GM21381 (cell line): ENCODE data around the gene R3HDM4.
A peak's percentile ranks its signal among the peaks of the same experiment; 100 is the strongest.

Source experiments
- ATAC-seq: cut with Tn5 transposase; IDR thresholded peaks from one replicate; pipeline ENCODE4 v1.9.1; 2021; ENCODE audit warnings: mild to moderate bottlenecking, moderate library complexity; ENCODE audit not compliant: unreplicated experiment

R3HDM4 gene

GRCh38 chr19:932648-933552 lies 19.9 kb upstream of the R3HDM4 start:
- ATAC-seq = no peak

DNA sequence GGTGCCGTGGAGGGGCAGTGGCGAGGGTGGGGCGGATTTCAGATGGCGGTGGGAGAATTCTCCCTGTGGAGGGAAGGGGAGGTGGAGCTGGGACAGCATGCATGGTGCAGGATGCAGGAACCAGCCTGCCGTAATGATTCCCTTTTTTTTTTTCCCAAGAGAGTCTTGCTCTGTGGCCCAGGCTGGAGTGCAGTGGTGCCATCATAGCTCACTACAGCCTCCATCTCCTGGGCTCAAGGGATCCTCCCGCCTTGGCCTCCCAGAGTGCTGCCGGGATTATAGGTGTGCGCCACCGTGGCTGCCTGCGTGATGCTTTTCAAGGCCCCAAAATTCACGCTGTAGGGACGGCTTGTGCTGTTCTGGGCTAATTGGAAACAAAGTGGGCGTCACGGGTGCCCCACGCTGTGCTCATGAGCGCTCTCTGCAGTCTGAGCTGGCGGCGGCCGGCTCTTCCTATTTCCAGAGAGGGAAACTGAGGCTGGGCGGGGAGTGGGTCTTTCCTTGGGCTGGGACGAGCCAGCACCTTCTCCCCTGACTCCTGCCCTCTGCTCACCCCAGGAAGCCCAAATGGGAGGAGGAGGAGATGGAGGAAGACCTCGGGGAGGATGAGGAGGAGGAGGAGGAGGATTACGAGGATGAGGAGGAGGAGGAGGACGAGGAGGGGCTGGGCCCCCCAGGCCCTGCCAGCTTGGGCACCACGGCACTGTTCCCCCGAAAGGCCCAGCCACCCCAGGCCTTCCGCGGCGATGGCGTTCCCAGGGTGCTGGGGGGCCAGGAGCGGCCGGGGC lies 19.0 kb upstream of the R3HDM4 start:
- no peak for ATAC-seq

- no peak for ATAC-seq
These were observed 16.9 kb upstream of the R3HDM4 start for GRCh38 chr19:929891-930258.

GRCh38 chr19:929203-929890 lies 16.3 kb upstream of the R3HDM4 start:
- no peak for ATAC-seq

DNA sequence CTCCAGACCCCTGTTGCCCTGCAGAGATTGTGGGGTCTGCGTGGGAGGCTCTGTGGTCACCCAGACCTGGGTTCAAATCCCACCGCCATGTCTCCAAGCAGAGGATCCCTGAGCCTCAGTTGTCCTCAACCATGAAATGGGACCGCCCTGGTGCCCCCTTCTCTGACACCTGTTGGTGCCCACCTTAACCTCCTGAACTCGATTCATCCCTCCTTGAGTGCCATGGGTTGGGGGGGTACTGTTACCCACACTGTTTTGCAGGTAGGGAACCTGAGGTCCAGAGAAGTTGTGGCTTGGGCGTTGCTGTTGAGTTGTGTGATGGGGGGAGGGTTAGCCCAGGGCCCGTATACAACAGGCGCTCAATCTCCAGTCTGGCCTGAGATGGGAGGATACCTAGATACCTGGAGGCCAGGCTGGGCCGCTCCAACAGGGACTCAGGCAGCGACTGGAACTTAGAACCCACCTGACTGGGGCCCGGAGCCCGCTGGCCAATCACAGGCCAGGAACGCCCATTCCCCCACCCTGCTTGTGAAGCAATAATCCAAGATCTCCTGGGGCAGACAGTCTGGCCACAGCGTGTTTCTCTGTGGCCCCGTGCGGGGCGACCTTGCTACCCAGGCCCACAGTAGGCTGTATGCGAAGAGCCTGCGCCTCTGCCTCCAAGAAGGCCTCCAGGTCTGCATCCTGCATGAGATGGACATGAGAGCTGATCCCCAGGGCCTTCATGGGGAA lies 15.6 kb upstream of the R3HDM4 start:
- ATAC-seq = no peak

DNA sequence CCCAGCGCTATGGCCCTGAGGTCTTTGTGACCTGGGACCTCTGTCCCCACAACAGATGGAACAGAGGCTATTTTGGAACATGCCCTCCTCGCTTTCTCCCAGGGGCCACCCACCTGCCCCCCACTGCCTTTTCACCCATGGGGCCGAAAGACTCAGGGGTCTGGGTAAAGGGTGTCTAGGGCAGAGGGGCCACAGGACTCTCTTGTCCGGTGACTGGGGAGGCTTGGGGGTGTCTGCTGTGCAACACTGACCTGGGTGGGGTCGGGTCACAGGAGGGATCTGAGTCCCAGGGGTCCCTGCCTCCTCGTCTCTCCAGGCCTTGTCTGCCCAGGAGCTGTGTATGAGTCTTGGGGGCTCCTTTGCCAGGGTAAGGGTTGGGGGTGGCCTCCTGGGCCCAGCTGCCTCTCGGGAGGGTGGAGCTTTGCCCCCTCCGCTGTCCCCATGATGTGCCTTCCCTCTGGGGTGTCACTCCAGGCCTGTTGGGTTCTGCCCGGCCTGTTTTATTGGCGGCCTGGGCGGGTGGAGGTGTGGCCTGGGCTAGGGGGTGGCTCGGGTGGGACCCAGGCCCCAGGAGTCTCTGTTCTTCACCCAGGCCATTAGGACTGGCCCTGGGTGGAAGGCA lies 14.9 kb upstream of the R3HDM4 start:
- ATAC-seq = no peak

GRCh38 chr19:927351-927779 lies 14.3 kb upstream of the R3HDM4 start:
- ATAC-seq = no peak

DNA sequence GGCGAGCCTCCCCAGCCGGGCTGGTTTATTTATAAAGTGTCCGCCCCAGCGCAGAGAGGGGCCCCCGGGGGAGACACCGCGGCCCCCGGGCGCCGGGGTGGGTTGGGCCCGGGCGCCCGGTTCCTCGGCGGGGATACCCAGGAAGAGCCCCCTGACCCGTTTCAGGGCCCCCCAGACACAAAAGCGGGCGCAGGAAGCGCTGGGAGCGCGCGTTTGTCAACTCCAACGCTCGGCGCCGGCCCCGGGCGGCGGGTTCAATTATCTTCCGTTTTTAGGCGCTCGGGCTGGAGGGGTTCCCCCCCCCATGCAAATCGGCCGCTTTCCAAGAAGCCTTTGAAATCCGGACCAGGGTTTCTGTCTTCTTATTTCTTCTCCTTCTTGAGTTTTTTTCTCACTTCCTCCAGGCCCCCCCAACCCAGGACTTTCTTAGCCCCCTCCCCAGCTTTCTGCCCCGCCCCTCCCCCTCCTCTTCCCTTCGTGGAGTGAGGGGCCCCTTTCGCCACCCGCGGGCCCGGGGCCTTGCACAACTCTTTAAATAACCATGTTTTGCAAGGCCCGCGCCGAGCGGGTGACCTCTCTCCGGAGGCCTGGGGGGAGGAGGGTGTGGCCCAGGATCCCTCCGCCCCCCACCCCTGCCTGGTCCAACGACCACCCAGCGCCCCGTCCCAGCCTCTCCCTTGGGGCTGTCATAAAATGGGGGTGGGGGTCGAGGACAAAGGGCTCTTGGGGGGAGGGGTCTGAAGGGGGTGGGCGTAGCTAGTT lies 13.8 kb upstream of the R3HDM4 start:
- ATAC-seq = no peak

DNA sequence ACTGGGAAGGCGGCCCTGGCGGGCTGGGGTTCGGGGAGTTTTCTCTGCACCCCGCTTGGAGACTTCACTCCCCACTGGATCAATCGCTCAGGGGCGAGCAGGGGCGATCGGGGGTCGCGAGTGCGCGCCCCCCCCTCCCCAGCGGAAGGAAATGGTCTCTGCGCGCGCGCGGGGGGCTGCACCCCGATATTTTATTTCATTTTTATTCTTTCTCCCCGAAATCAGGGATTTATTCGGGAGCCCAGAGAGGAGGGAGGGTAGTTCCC lies 13.2 kb upstream of the R3HDM4 start:
- no peak for ATAC-seq

DNA sequence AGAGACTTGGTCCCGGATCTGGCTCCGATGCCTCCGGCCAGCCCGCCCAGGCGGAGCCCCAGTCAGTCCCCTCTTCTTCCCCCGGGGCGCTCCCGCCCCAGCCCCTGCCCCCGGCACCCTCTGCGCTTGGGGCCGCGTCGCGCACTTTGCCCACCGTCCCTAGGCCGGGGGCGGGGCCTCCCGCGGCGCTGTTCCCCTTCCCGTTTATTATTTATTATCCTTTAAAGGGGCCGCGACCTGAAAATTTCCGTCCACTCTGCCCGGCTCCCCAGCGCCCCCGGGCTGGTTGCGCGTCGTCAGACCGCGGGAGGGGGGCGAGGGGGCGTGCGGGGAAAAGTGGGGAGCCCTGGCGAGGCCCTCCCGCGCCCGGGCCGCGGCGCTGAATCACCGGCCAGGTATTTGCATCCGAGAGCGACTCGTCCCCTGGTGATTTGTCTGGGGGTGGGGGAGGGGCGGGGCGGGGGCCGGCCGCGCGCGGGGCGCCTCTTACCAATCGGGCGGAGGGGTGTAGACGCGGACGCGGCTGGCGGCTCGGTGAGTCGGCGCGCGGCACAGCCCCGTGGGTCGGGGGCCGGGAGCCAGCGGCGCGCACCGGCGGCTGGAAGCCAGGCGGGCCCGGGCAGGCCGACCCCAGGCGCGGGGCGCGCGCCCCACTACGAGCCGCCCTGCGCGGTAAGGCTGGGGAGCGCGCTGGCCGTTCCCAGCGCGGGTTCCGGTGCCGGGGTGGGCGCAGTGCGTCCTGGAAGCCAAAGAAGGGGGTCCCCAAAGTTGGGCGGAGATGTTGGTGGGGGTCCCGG lies 12.7 kb upstream of the R3HDM4 start, which contains the start of gene ARID3A:
Gene ARID3A (plus strand): TSS at position 510 of the 797 bp plus-strand sequence. CDS start 3,494 bp downstream, outside the sequence.
- ATAC-seq = peak; percentile 54

- peak; percentile 43 for ATAC-seq
These were observed 12.1 kb upstream of the R3HDM4 start for GRCh38 chr19:925087-925525.

GRCh38 chr19:924553-925086 lies 11.6 kb upstream of the R3HDM4 start:
- ATAC-seq = no peak

DNA sequence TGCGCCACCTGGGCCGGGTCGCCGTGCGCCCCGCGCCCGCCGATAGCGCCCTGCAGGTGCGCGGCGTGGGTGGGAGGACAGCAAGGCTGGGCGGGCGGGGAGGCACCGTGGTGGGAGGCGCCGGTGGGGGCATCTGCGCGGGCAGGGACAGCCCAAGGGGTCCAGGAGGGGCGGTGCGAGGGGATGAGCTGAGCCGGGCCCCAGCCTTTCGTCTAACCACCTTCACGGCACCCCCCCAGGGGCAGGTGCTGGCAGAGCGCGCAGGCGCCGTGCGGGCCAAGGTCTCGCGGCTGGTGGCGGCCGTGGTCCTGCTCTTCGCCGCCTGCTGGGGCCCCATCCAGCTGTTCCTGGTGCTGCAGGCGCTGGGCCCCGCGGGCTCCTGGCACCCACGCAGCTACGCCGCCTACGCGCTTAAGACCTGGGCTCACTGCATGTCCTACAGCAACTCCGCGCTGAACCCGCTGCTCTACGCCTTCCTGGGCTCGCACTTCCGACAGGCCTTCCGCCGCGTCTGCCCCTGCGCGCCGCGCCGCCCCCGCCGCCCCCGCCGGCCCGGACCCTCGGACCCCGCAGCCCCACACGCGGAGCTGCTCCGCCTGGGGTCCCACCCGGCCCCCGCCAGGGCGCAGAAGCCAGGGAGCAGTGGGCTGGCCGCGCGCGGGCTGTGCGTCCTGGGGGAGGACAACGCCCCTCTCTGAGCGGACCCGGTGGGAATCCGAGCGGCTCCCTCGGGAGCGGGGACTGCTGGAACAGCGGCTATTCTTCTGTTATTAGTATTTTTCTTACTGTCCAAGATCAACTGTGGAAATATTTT lies 7.2 kb upstream of the R3HDM4 start:
- no peak for ATAC-seq

DNA sequence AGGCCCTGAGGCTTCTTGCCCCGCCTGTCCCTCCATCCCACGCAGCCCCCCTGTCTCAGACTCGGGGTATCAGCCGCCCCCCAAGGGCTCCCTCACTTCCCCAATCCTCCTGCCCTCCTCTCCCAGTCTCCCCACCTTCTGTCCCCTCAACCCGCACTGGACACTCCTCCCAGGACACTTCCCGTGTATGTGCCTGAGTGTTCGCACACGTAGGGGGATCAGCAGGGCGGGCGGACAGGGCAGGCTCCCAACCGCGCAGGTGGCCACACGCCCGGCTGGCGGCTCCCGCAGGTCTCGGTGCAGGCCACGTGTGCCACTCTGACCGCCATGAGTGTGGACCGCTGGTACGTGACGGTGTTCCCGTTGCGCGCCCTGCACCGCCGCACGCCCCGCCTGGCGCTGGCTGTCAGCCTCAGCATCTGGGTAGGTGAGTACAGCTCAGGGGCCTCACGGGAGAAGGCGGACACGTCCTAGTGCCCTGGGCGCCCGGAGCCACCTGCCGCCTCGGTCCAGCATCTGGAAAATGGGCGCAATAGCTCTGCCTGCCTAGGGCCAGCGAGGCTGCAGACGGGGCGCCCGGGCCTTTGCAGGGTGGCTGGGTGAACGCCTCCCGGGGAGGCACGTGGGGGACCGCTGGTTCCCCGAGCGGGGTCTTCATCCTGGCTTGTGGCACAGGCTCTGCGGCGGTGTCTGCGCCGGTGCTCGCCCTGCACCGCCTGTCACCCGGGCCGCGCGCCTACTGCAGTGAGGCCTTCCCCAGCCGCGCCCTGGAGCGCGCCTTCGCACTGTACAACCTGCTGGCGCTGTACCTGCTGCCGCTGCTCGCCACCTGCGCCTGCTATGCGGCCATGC lies 6.4 kb upstream of the R3HDM4 start:
- ATAC-seq = no peak

DNA sequence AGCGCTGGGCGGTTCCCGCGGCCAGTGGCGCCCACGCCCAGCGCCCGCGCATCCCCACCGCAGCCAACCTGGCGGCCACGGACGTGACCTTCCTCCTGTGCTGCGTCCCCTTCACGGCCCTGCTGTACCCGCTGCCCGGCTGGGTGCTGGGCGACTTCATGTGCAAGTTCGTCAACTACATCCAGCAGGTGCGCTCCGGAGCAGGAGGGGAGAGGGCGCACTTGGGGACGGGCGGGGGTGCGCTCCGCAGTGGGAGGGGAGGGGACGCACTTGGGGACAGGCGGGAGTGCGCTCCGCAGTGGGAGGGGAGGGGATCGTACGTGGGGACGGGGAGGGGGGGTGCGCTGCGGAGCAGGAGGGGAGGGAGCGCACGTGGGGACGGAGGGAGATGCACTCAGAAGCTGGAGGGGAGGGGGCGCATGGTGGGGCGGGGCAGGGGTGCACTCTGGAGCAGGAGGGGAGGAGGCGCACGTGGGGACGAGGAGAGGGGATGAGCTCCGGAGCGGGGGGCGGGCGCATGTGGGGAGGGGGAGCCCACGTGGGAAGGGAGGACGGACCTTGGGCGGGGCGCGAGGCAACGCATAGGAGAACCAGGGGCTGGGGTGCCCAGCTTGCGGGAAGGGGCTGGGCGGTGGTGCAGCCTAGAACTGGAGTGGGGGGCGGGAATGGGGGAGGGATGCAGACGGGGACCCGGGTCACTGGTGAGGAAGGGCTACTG lies 5.6 kb upstream of the R3HDM4 start:
- no peak for ATAC-seq

- no peak for ATAC-seq
These were observed 5.1 kb upstream of the R3HDM4 start for GRCh38 chr19:918152-918437.
